PC-9 (cell line): ENCODE measurements around the gene FAM98C.

Source experiments
- EZH2 ChIP-seq: fragments of 200-600 bp; sonication (generic); IDR thresholded peaks from 2 replicates; pipeline ENCODE4 v1.8.0; 2017; ENCODE audit warnings: antibody characterized with exemption, low read depth
- TF ChIP-seq, protein P1 (sequence below): fragments of 200-600 bp; sonication (generic); conservative IDR thresholded peaks from 2 replicates; pipeline ENCODE4 v1.6.1; 2017; ENCODE audit warnings: mixed run types, antibody characterized with exemption, mild to moderate bottlenecking, moderate library complexity

DNA sequence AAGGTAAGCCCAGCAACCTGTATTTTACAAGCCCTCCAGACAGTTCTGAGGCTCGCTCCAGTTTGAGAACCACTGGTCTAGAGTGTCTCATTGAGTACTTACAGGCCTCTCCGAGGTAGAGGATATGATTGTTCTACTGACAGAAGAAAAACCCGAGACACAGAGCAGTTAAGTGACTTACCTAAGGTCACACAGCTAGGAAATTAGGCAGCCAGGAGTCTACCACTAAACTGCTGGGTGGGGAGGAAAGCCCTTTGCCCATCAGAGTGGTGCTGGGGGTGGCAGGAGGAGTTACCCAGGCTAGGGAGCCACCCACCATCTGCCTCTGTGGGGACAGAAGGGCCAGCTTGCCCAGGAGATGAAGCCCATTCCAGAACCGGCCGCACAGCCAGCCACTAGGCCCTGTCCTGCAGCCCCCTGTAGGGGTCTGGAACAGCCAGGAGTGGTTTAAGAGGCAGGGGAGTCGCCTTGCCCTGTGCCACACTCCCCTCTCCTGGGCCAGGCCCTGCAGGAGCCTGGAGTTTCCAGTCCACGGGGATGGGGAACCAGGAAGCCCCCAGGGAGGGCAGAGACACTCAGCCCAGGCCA, 22.4 kb downstream of the FAM98C start:
- TF ChIP-seq, protein P1, sequence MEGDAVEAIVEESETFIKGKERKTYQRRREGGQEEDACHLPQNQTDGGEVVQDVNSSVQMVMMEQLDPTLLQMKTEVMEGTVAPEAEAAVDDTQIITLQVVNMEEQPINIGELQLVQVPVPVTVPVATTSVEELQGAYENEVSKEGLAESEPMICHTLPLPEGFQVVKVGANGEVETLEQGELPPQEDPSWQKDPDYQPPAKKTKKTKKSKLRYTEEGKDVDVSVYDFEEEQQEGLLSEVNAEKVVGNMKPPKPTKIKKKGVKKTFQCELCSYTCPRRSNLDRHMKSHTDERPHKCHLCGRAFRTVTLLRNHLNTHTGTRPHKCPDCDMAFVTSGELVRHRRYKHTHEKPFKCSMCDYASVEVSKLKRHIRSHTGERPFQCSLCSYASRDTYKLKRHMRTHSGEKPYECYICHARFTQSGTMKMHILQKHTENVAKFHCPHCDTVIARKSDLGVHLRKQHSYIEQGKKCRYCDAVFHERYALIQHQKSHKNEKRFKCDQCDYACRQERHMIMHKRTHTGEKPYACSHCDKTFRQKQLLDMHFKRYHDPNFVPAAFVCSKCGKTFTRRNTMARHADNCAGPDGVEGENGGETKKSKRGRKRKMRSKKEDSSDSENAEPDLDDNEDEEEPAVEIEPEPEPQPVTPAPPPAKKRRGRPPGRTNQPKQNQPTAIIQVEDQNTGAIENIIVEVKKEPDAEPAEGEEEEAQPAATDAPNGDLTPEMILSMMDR: no peak
- no peak for TF ChIP-seq EZH2
